Liver (tissue), 9 donors: ENCODE measurements around the gene MAPT. TPM values are rescaled to one million over a fixed set of nuclear protein-coding genes. Genes with fewer than 3 reads are reported as not detected.

Experiments
- DNase-seq: peaks from one replicate; pipeline ENCODE4 v3.0.0-alpha.2; 2017; ENCODE audit warnings: low spot score
- H3K27ac ChIP-seq, 2 donors: one replicate each; pipeline ENCODE4 v1.7.0; 2013; ENCODE audit warnings: inconsistent platforms in 2 of 2, low read length in 2 of 2, control low read depth in 1 of 2, low read depth in 1 of 2, mild to moderate bottlenecking in 1 of 2
- H3K27me3 ChIP-seq, 4 donors: one replicate each; pipeline versions ENCODE4 v1.6.1 to v1.7.0; 2013; ENCODE audit warnings: low read length in 3 of 4, inconsistent platforms in 1 of 4, mild to moderate bottlenecking in 1 of 4, moderate library complexity in 1 of 4; ENCODE audit not compliant: control insufficient read depth in 4 of 4, insufficient read depth in 4 of 4
- H3K36me3 ChIP-seq, 4 donors: one replicate each; pipeline versions ENCODE4 v1.6.1 to v1.7.0; 2013; ENCODE audit warnings: low read length in 3 of 4, mild to moderate bottlenecking in 3 of 4, low read depth in 1 of 4, moderate library complexity in 1 of 4; ENCODE audit not compliant: control insufficient read depth in 4 of 4, insufficient read depth in 3 of 4
- H3K4me1 ChIP-seq, 4 donors: one replicate each; pipeline versions ENCODE4 v1.6.1 to v1.7.0; 2013; ENCODE audit warnings: low read length in 3 of 4, mild to moderate bottlenecking in 3 of 4, moderate library complexity in 1 of 4; ENCODE audit not compliant: control insufficient read depth in 4 of 4, insufficient read depth in 4 of 4
- H3K4me3 ChIP-seq, 3 donors: one replicate each; pipeline versions ENCODE4 v1.6.1 to v1.7.0; 2013; ENCODE audit warnings: low read length in 3 of 3, control low read depth in 1 of 3, low read depth in 1 of 3, mild to moderate bottlenecking in 1 of 3
- H3K9ac ChIP-seq, 2 donors: one replicate each; pipeline ENCODE4 v1.7.0; 2013; ENCODE audit warnings: low read length in 2 of 2, mild to moderate bottlenecking in 2 of 2, moderate library complexity in 2 of 2, control low read depth in 1 of 2, low read depth in 1 of 2
- H3K9me3 ChIP-seq, 4 donors: one replicate each; pipeline versions ENCODE4 v1.6.1 to v1.7.0; 2013; ENCODE audit warnings: low read length in 3 of 4; ENCODE audit not compliant: control insufficient read depth in 4 of 4
- CTCF ChIP-seq: fragments of 150-350 bp; IDR thresholded peaks from 2 replicates; pipeline ENCODE4 v1.5.1; 2017; ENCODE audit warnings: improper control_type of control experiment, low read depth, low read length; ENCODE audit not compliant: missing input control
- EGR1 ChIP-seq, 2 donors: IDR thresholded peaks; 2 replicates each; pipeline ENCODE4 v1.6.1; 2016 to 2018; ENCODE audit warnings: antibody characterized with exemption in 2 of 2, low read depth in 2 of 2
- FOXA1 ChIP-seq: IDR thresholded peaks from 2 replicates; pipeline ENCODE4 v1.6.1; 2016; ENCODE audit warnings: antibody characterized with exemption
- FOXA2 ChIP-seq: IDR thresholded peaks from 2 replicates; pipeline ENCODE4 v1.6.1; 2016; ENCODE audit warnings: antibody characterized with exemption
- GABPA ChIP-seq, 2 donors: IDR thresholded peaks in 1 of 2; conservative IDR thresholded peaks in 1 of 2; 2 replicates each; pipeline ENCODE4 v1.6.1; 2016; ENCODE audit warnings: antibody characterized with exemption in 2 of 2, mild to moderate bottlenecking in 1 of 2, moderate library complexity in 1 of 2
- HNF4A ChIP-seq, 2 donors: conservative IDR thresholded peaks; 2 replicates each; pipeline ENCODE4 v1.6.1; 2016; ENCODE audit warnings: antibody characterized with exemption in 2 of 2, mild to moderate bottlenecking in 2 of 2
- HNF4G ChIP-seq: IDR thresholded peaks from 2 replicates; pipeline ENCODE4 v1.6.1; 2016; ENCODE audit warnings: antibody characterized with exemption
- JUND ChIP-seq, 2 donors: IDR thresholded peaks; 2 replicates each; pipeline ENCODE4 v1.6.1; 2016; ENCODE audit warnings: antibody characterized with exemption in 2 of 2
- MAX ChIP-seq: IDR thresholded peaks from 2 replicates; pipeline ENCODE4 v1.6.1; 2016; ENCODE audit warnings: antibody characterized with exemption
- NR2F2 ChIP-seq: IDR thresholded peaks from 2 replicates; pipeline ENCODE4 v1.6.1; 2016; ENCODE audit warnings: antibody characterized with exemption
- RAD21 ChIP-seq, 2 donors: IDR thresholded peaks; 2 replicates each; pipeline ENCODE4 v1.6.1; 2016; ENCODE audit warnings: antibody characterized with exemption in 2 of 2, mild to moderate bottlenecking in 2 of 2
- RXRA ChIP-seq, 2 donors: IDR thresholded peaks; 2 replicates each; pipeline ENCODE4 v1.6.1; 2017 to 2018; ENCODE audit warnings: antibody characterized with exemption in 2 of 2, mild to moderate bottlenecking in 1 of 2
- SP1 ChIP-seq: IDR thresholded peaks from 2 replicates; pipeline ENCODE4 v1.6.1; 2018; ENCODE audit warnings: antibody characterized with exemption, mild to moderate bottlenecking
- TAF1 ChIP-seq: conservative IDR thresholded peaks from 2 replicates; pipeline ENCODE4 v1.6.1; 2016; ENCODE audit warnings: antibody characterized with exemption, mild to moderate bottlenecking
- YY1 ChIP-seq: IDR thresholded peaks from 2 replicates; pipeline ENCODE4 v1.6.1; 2016; ENCODE audit warnings: antibody characterized with exemption, mild to moderate bottlenecking
- WGBS: extraction: QIAGEN DNeasy Blood & Tissue Kit; methylation state at CpG from one replicate; pipeline ENCODE4 v1.1.7; 2013; 5-methylcytosine and 5-hydroxymethylcytosine counted together
- polyA plus RNA-seq, 2 donors: library from polyadenylated mRNA; stranded (reverse) in 1 of 2; unstranded in 1 of 2; fragments of 200-250 nt in 1 of 2; fragments of >200 nt in 1 of 2; fragmentation: Nextera tagmentation in 1 of 2; extraction: Ambion mirVana in 1 of 2; gene quantifications; one replicate each; pipeline versions ENCODE4 v1.2.1 to v1.2.3, GENCODE V29; 2013 to 2015
- total RNA-seq, 2 donors: library from RNA; depleted of rRNA; stranded (reverse); fragments of >200 nt; gene quantifications; one replicate each; pipeline ENCODE4 v1.2.3, GENCODE V29; 2014
- TF ChIP-seq, protein P1 (sequence below): IDR thresholded peaks from 2 replicates; pipeline ENCODE4 v1.6.1; 2016; ENCODE audit warnings: antibody characterized with exemption, mild to moderate bottlenecking
- TF ChIP-seq, protein P2 (sequence below): IDR thresholded peaks from 2 replicates; pipeline ENCODE4 v1.6.1; 2016; ENCODE audit warnings: antibody characterized with exemption
- donor health status: healthy.
- donor health status: healthy.
- donor health status: healthy.
- donor health status: healthy.
- donor health status: healthy.

The MAPT gene
- total and polyA plus RNA-seq, 4 donors, result 0.05 to 0.67 (median 0.27) TPM

GRCh38 chr17:46008591-46008990, 114.2 kb downstream of the MAPT start:
- no peak for DNase-seq
- peaks cover 5 to 10% (median 9%) of the 10 kb centered on the region in 4 donors for H3K4me1 ChIP-seq
- no peaks in the 10 kb centered on the region for H3K9me3 ChIP-seq
- WGBS, result 92% methylated on average over 9 of the region's 9 CpGs
- H3K4me3 ChIP-seq, result no peak overlapping the region
- H3K36me3 ChIP-seq, result no peaks in the 10 kb centered on the region
- H3K27me3 ChIP-seq, result no peaks in the 10 kb centered on the region
- TF ChIP-seq FOXA2, result no peak
- TF ChIP-seq HNF4A (conservative IDR thresholded peaks at IDR 0.05), result no peak
- no peak for TF ChIP-seq NR2F2
- TF ChIP-seq, protein P1, sequence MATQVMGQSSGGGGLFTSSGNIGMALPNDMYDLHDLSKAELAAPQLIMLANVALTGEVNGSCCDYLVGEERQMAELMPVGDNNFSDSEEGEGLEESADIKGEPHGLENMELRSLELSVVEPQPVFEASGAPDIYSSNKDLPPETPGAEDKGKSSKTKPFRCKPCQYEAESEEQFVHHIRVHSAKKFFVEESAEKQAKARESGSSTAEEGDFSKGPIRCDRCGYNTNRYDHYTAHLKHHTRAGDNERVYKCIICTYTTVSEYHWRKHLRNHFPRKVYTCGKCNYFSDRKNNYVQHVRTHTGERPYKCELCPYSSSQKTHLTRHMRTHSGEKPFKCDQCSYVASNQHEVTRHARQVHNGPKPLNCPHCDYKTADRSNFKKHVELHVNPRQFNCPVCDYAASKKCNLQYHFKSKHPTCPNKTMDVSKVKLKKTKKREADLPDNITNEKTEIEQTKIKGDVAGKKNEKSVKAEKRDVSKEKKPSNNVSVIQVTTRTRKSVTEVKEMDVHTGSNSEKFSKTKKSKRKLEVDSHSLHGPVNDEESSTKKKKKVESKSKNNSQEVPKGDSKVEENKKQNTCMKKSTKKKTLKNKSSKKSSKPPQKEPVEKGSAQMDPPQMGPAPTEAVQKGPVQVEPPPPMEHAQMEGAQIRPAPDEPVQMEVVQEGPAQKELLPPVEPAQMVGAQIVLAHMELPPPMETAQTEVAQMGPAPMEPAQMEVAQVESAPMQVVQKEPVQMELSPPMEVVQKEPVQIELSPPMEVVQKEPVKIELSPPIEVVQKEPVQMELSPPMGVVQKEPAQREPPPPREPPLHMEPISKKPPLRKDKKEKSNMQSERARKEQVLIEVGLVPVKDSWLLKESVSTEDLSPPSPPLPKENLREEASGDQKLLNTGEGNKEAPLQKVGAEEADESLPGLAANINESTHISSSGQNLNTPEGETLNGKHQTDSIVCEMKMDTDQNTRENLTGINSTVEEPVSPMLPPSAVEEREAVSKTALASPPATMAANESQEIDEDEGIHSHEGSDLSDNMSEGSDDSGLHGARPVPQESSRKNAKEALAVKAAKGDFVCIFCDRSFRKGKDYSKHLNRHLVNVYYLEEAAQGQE, result no peak
- TF ChIP-seq EGR1 (IDR thresholded peaks at IDR 0.05; ENCODE audit: low read depth in 2 of 2), result no peak
- no peak for TF ChIP-seq TAF1
- TF ChIP-seq RXRA (IDR thresholded peaks at IDR 0.05), result no peak
- TF ChIP-seq GABPA (IDR thresholded peaks at IDR 0.05 in 1 of 2, conservative IDR thresholded peaks at IDR 0.05 in 1 of 2), result no peak
- no peak for TF ChIP-seq FOXA1
- no peak for TF ChIP-seq MAX
- no peak overlapping the region for H3K9ac ChIP-seq
- no peak overlapping the region for H3K27ac ChIP-seq

- Histone ChIP-seq H3K4me1 (no peaks in the 10 kb centered on the region), H3K27ac (no peak overlapping the region), H3K36me3 (no peaks in the 10 kb centered on the region), H3K27me3 (no peaks in the 10 kb centered on the region), H3K9me3 (no peaks in the 10 kb centered on the region), H3K4me3 (no peak overlapping the region), H3K9ac (no peak overlapping the region)
- DNase-seq, result no peak
- TF ChIP-seq CTCF (no peak), RAD21 (IDR thresholded peaks at IDR 0.05) (no peak), NR2F2 (no peak), SP1 (no peak), JUND (IDR thresholded peaks at IDR 0.05) (no peak), FOXA1 (no peak), TAF1 (no peak), HNF4G (no peak), MAX (no peak), YY1 (no peak), RXRA (IDR thresholded peaks at IDR 0.05) (no peak)
- TF ChIP-seq, protein P2, sequence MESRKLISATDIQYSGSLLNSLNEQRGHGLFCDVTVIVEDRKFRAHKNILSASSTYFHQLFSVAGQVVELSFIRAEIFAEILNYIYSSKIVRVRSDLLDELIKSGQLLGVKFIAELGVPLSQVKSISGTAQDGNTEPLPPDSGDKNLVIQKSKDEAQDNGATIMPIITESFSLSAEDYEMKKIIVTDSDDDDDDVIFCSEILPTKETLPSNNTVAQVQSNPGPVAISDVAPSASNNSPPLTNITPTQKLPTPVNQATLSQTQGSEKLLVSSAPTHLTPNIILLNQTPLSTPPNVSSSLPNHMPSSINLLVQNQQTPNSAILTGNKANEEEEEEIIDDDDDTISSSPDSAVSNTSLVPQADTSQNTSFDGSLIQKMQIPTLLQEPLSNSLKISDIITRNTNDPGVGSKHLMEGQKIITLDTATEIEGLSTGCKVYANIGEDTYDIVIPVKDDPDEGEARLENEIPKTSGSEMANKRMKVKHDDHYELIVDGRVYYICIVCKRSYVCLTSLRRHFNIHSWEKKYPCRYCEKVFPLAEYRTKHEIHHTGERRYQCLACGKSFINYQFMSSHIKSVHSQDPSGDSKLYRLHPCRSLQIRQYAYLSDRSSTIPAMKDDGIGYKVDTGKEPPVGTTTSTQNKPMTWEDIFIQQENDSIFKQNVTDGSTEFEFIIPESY, result no peak
- WGBS, result 89% methylated on average over 33 of the region's 33 CpGs
These were observed 115.6 kb downstream of the MAPT start for GRCh38 chr17:46009681-46010596.
